ENCODE data around the gene RABEPK. TPM values are rescaled to one million over a fixed set of nuclear protein-coding genes. Genes with fewer than 3 reads are reported as not detected.

The RABEPK gene
- total and polyA plus RNA-seq, 8 donors = 11.2 to 32.6 (median 16.2) TPM

GRCh38 chr9:125241863-125242739, 41.8 kb downstream of the RABEPK start:
- DNase-seq = peak; percentile 27 to 72
- Histone ChIP-seq H3K27ac (peak overlapping the region; percentile 84 to 97 (median 96)), H3K36me3 (peaks cover 22 to 32% (median 27%) of the 10 kb centered on the region in 4 donors), H3K4me3 (peak overlapping the region; percentile 73 to 93 (median 80)), H3K4me1 (peaks cover 23 to 50% (median 38%) of the 10 kb centered on the region in 4 donors), H3K27me3 (no peaks in the 10 kb centered on the region), H3K9me3 (no peaks in the 10 kb centered on the region)
- intact Hi-C loops (cut with DNase I; ENCODE audit: low total_unique reads) = no loop called here
- 17 to 21% (median 18%) methylated on average over 27 of the region's 27 CpGs for WGBS, 5 donors
- TF ChIP-seq POLR2A (IDR thresholded peaks at IDR 0.05) = no peak
- no peak for TF ChIP-seq EP300 (IDR thresholded peaks at IDR 0.05)
- no peak for TF ChIP-seq POLR2AphosphoS5 (IDR thresholded peaks at IDR 0.05)
- TF ChIP-seq CTCF (IDR thresholded peaks at IDR 0.05) = no peak

GRCh38 chr9:125243792-125244260, 43.5 kb downstream of the RABEPK start:
- Histone ChIP-seq H3K36me3 (peaks cover 5 to 14% (median 10%) of the 10 kb centered on the region in 4 donors), H3K27me3 (no peaks in the 10 kb centered on the region), H3K27ac (no peak overlapping the region), H3K4me3 (no peak overlapping the region), H3K4me1 (peaks cover 7 to 33% (median 20%) of the 10 kb centered on the region in 4 donors), H3K9me3 (no peaks in the 10 kb centered on the region)
- intact Hi-C loops (cut with DNase I; ENCODE audit: low total_unique reads) = no loop called here
- DNase-seq = no peak
- WGBS, 5 donors = 91 to 96% (median 94%) methylated on average over 15 of the region's 15 CpGs
- no peak for TF ChIP-seq POLR2AphosphoS5 (IDR thresholded peaks at IDR 0.05)
- no peak for TF ChIP-seq CTCF (IDR thresholded peaks at IDR 0.05)
- TF ChIP-seq EP300 (IDR thresholded peaks at IDR 0.05) = no peak
- TF ChIP-seq POLR2A (IDR thresholded peaks at IDR 0.05) = no peak

- no peak overlapping the region for H3K27ac ChIP-seq
- no peak for TF ChIP-seq POLR2A (IDR thresholded peaks at IDR 0.05)
- no peak for DNase-seq
- 75 to 87% (median 84%) methylated on average over 6 of the region's 6 CpGs for WGBS, 5 donors
- H3K4me3 ChIP-seq = no peak overlapping the region
- peaks cover 0 to 18% (median 10%) of the 10 kb centered on the region in 4 donors for H3K4me1 ChIP-seq
- intact Hi-C loops (cut with DNase I; ENCODE audit: low total_unique reads) = no loop called here
- H3K27me3 ChIP-seq = no peaks in the 10 kb centered on the region
- H3K36me3 ChIP-seq = no peaks in the 10 kb centered on the region
- H3K9me3 ChIP-seq = no peaks in the 10 kb centered on the region
Measured at GRCh38 chr9:125246261-125246667, 45.9 kb downstream of the RABEPK start.

- H3K27me3 ChIP-seq = no peaks in the 10 kb centered on the region
- no peaks in the 10 kb centered on the region for H3K9me3 ChIP-seq
- H3K4me3 ChIP-seq = no peak overlapping the region
- intact Hi-C loops (cut with DNase I; ENCODE audit: low total_unique reads) = no loop called here
- H3K4me1 ChIP-seq = no peaks in the 10 kb centered on the region
- TF ChIP-seq POLR2AphosphoS5 (IDR thresholded peaks at IDR 0.05) = no peak
- no peak for TF ChIP-seq CTCF (IDR thresholded peaks at IDR 0.05)
- no peak for TF ChIP-seq EP300 (IDR thresholded peaks at IDR 0.05)
- TF ChIP-seq POLR2A (IDR thresholded peaks at IDR 0.05) = no peak
- no peak overlapping the region for H3K27ac ChIP-seq
- no peak for DNase-seq
- H3K36me3 ChIP-seq = no peaks in the 10 kb centered on the region
Measured at GRCh38 chr9:125254231-125254630, 53.9 kb downstream of the RABEPK start.

Data from stomach (tissue), 9 donors.